ENCODE measurements around the gene PCGF2.

DNA sequence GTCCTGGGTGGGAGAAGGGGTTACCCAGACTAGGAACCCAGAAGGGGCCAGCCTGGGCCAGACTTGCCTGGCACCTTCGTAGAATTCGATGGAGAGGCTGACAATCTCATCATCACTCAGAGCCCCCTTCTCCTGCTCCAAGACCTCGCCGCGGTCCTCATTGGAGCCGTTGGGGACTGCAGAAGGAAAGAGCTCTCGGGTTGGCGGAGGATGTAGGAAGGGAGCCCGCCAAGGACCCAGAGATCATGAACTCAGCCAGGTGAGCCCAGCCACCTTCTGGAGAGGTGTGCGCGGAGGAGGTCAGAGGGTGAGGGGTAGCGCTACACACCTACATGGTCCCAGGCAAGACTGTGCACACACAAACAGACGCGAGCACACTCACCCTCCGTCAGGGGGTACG, 9.4 kb downstream of the PCGF2 start:
- TF ChIP-seq TAF1 (IDR thresholded peaks at IDR 0.05; ENCODE audit: low read depth, low read length) (no peak), PAX5 (IDR thresholded peaks at IDR 0.05; ENCODE audit: insufficient read depth, low read length, severe bottlenecking) (no peak), POLR2A (IDR thresholded peaks at IDR 0.05; ENCODE audit: low read depth, low read length) (no peak)

All from GM12891 (cell line).